ENCODE data around the gene CC2D1A. TPM values are rescaled to one million over a fixed set of nuclear protein-coding genes. Genes with fewer than 3 reads are reported as not detected.

CC2D1A gene
- total RNA-seq, 1 donor from 2014 or later: 31.7 TPM

DNA sequence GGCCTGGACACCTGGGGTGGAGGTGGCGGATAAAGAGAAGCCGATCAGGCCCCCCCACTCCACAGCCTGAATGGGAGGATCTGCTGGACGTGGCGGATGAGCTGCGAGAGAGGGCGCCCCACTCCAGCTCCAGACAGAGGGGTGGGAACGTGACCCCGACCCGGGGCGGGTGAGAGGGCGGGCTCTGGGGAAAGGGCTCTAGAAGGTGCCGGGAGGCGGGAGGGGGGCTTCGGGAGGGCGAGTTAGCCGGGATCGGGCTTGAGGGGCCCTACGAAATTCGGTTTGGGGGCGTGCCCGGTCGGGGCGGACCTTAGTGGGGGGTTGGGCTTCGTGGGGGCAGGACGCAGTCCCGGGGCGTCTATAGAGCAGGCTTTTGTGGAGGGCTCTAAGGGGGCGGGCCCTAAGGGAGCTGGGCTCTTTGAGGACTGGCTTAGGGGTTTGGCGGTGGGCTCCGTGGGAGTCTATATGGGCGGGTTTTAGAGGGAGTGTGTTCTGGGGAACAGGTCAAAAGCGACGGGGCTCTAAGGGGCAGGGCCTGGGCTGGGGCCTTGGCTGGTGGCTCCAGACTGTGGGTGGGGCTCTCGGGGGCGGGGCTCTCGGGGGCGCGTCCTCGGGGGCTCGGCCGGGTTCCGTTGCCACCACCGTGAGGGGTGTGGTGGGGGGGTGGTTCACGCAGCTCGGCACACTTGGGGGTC, 33.2 kb upstream of the CC2D1A start:
- DNase-seq (ENCODE audit: low read depth, low spot score): peak; percentile 46
- no peak overlapping the region for H3K27ac Mint-ChIP-seq (ENCODE audit: unreplicated experiment)
- H3K36me3 Mint-ChIP-seq (ENCODE audit: low read depth): no peaks in the 10 kb centered on the region
- H3K4me3 Mint-ChIP-seq: peak overlapping the region; percentile 83
- H3K4me1 Mint-ChIP-seq: peaks cover 19% of the 10 kb centered on the region
- H3K27me3 Mint-ChIP-seq (ENCODE audit: low read depth): peaks cover 19% of the 10 kb centered on the region
- H3K9me3 Mint-ChIP-seq: no peaks in the 10 kb centered on the region
- TF ChIP-seq, protein P1, sequence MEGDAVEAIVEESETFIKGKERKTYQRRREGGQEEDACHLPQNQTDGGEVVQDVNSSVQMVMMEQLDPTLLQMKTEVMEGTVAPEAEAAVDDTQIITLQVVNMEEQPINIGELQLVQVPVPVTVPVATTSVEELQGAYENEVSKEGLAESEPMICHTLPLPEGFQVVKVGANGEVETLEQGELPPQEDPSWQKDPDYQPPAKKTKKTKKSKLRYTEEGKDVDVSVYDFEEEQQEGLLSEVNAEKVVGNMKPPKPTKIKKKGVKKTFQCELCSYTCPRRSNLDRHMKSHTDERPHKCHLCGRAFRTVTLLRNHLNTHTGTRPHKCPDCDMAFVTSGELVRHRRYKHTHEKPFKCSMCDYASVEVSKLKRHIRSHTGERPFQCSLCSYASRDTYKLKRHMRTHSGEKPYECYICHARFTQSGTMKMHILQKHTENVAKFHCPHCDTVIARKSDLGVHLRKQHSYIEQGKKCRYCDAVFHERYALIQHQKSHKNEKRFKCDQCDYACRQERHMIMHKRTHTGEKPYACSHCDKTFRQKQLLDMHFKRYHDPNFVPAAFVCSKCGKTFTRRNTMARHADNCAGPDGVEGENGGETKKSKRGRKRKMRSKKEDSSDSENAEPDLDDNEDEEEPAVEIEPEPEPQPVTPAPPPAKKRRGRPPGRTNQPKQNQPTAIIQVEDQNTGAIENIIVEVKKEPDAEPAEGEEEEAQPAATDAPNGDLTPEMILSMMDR (conservative IDR thresholded peaks at IDR 0.05): no peak

DNA sequence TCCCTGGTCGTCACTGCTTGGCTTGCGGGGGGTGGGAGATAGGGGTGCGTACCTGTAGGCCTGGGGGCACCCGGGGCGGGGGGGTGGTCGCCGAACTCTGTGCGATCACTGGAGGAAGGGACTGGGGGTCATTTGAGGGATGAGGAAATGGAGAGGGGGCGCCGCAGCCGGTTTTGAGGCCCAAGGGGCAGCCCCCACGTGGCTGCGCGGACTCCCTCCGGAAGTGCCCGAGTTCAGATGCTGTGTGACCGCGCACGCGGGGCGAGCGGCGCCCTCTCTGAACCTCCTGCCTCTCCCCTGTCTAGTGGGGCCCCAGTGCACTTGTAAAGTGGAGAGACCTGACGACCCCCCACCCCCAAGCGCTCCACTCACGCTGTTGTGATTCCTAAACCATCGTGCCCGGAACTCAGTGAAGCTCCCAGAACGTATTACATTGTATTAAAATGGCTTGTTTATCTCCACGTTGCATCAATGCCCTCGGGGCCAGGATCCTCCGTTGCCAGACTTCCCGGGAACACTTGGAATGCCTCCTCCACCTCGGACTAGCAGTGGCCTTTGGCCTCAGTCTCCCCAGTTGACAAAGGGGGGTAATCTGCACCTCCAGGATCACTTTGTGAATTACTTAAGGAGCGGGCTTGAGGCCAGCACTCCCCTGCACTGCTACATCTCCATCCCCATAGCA, 32.0 kb upstream of the CC2D1A start:
- Mint-ChIP-seq H3K36me3 (ENCODE audit: low read depth) (no peaks in the 10 kb centered on the region), H3K27me3 (ENCODE audit: low read depth) (peaks cover 12% of the 10 kb centered on the region), H3K4me1 (peaks cover 13% of the 10 kb centered on the region), H3K4me3 (peak overlapping the region; percentile 59), H3K27ac (ENCODE audit: unreplicated experiment) (no peak overlapping the region), H3K9me3 (no peaks in the 10 kb centered on the region)
- DNase-seq (ENCODE audit: low read depth, low spot score): no peak
- TF ChIP-seq, protein P1 (conservative IDR thresholded peaks at IDR 0.05): no peak

DNA sequence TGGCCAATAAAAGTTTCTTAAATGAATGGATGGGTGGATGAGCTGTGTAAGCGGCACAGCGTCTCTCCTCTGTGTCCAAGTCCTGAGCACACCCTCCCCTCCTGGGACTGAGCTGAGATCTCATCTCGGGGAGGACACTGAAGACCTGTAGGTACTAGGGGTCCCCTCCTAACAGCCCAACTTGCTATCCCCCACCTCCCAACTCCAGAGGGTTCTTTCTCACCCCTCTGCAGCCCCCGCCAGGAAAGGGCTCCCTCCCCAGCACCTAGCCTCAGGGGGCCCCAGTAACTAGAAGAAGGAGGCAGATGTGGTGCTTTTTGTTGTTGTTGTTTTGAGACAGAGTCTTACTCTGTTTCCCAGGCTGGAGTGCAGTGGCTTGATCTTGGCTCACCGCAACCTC, 30.2 kb upstream of the CC2D1A start:
- Mint-ChIP-seq H3K27ac (ENCODE audit: unreplicated experiment) (peak overlapping the region; percentile 19), H3K9me3 (no peaks in the 10 kb centered on the region), H3K27me3 (ENCODE audit: low read depth) (peaks cover 6% of the 10 kb centered on the region), H3K36me3 (ENCODE audit: low read depth) (no peaks in the 10 kb centered on the region), H3K4me1 (peaks cover 11% of the 10 kb centered on the region), H3K4me3 (peak overlapping the region; percentile 62)
- no peak for DNase-seq (ENCODE audit: low read depth, low spot score)
- TF ChIP-seq, protein P1 (conservative IDR thresholded peaks at IDR 0.05): no peak

DNA sequence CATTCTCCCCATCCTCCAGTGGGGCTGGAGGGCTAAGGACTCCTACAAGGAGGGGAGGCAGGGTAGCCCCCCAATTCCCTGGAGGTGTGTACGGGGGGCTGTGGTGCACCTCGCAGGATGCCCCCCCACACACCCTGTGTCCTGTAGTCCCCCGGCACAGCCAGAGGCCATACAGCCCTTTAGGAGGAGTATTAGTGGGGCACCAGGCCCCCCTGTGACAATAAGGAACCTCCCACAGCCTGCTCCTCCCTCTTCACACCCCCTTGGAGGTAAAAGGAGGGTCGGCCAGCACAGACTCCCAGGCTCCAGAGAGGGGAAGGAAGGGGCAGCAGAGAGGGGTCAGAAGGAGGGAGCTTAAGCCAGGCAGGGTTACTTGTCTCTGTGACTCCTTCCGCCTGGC, 29.2 kb upstream of the CC2D1A start, which contains the start of gene NANOS3:
Gene NANOS3, plus strand, starts transcription at position 301 of the 400 bp plus-strand sequence. CDS start 115 bp downstream, outside the sequence.
- no peaks in the 10 kb centered on the region for H3K36me3 Mint-ChIP-seq (ENCODE audit: low read depth)
- DNase-seq (ENCODE audit: low read depth, low spot score): no peak
- H3K27ac Mint-ChIP-seq (ENCODE audit: unreplicated experiment): no peak within 1 kb of the TSS
- peaks cover 21% of the 10 kb centered on the region for H3K4me1 Mint-ChIP-seq
- H3K4me3 Mint-ChIP-seq: no peak within 1 kb of the TSS
- peaks cover 6% of the 10 kb centered on the region for H3K27me3 Mint-ChIP-seq (ENCODE audit: low read depth)
- no peaks in the 10 kb centered on the region for H3K9me3 Mint-ChIP-seq
- TF ChIP-seq, protein P1 (conservative IDR thresholded peaks at IDR 0.05): no peak

DNA sequence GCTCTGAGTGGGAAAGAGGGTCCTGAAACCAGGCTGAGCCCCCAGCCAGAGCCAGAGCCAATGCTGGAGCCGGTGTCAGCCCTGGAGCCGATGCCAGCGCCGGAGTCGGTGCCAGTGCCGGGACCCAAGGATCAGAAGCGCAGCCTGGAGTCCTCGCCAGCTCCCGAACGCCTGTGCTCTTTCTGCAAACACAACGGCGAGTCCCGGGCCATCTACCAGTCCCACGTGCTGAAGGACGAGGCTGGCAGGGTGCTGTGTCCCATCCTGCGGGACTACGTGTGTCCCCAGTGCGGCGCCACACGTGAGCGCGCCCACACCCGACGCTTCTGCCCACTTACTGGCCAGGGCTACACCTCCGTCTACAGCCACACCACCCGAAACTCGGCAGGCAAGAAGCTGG, 28.7 kb upstream of the CC2D1A start:
- H3K27me3 Mint-ChIP-seq (ENCODE audit: low read depth): peaks cover 6% of the 10 kb centered on the region
- no peaks in the 10 kb centered on the region for H3K9me3 Mint-ChIP-seq
- H3K27ac Mint-ChIP-seq (ENCODE audit: unreplicated experiment): no peak overlapping the region
- TF ChIP-seq, protein P1 (conservative IDR thresholded peaks at IDR 0.05): no peak
- no peaks in the 10 kb centered on the region for H3K36me3 Mint-ChIP-seq (ENCODE audit: low read depth)
- H3K4me1 Mint-ChIP-seq: peaks cover 26% of the 10 kb centered on the region
- H3K4me3 Mint-ChIP-seq: no peak overlapping the region
- no peak for DNase-seq (ENCODE audit: low read depth, low spot score)
